Erythroblast (primary cell): ENCODE results near the gene TPR.

Experiments used
- GATA1 ChIP-seq: IDR thresholded peaks from 2 replicates; pipeline ENCODE4 v1.6.1; 2011; ENCODE audit warnings: low read depth, mild to moderate bottlenecking, control low read depth, low read length, moderate library complexity
- POLR2A ChIP-seq: IDR thresholded peaks from 2 replicates; pipeline ENCODE4 v1.6.1; 2011; ENCODE audit warnings: mild to moderate bottlenecking, low read length

- no peak for TF ChIP-seq POLR2A
- no peak for TF ChIP-seq GATA1
Observed at GRCh38 chr1:186283374-186283773, 91.7 kb downstream of the TPR start.
